CD4-positive, alpha-beta memory T cell (primary cell): ENCODE results near the gene ATG5. TPM values are rescaled to one million over a fixed set of nuclear protein-coding genes. Genes with fewer than 3 reads are reported as not detected.

Experiments
- CTCF ChIA-PET: fragments of 350-600 bp; sonication (Branson Sonifier 250); formaldehyde crosslinking; loops from one replicate; lab custom pipeline; 2021; ENCODE audit warnings: inconsistent platforms; ENCODE audit not compliant: partially characterized antibody; lab: Charles Lee
- POLR2A ChIA-PET: fragments of 350-600 bp; sonication (Branson Sonifier 250); formaldehyde crosslinking; loops from one replicate; lab custom pipeline; 2021; ENCODE audit not compliant: partially characterized antibody; lab: Charles Lee
- DNase-seq, 5 donors: peaks; one replicate each; pipeline versions ENCODE4 v3.0.0 to v3.0.0-alpha.2; 2020 to 2022; ENCODE audit warnings: mixed read lengths in 1 of 5
- H3K27ac ChIP-seq: one replicate; pipeline ENCODE4 v1.7.0; 2013; ENCODE audit warnings: low read depth, low read length
- H3K27me3 ChIP-seq: 2 replicates; pipeline ENCODE4 v1.7.0; 2013; ENCODE audit warnings: mild to moderate bottlenecking, low read length, moderate library complexity; ENCODE audit not compliant: insufficient read depth
- H3K36me3 ChIP-seq: 2 replicates; pipeline ENCODE4 v1.7.0; 2013; ENCODE audit warnings: mild to moderate bottlenecking, low read length, moderate library complexity; ENCODE audit not compliant: insufficient read depth
- H3K4me1 ChIP-seq: 2 replicates; pipeline ENCODE4 v1.7.0; 2013; ENCODE audit warnings: mild to moderate bottlenecking, low read length, moderate library complexity; ENCODE audit not compliant: insufficient read depth
- H3K4me3 ChIP-seq, 2 donors: one replicate each; pipeline ENCODE4 v1.7.0; 2013; ENCODE audit warnings: low read length in 2 of 2, mild to moderate bottlenecking in 1 of 2
- H3K9me3 ChIP-seq, 2 donors: one replicate each; pipeline ENCODE4 v1.7.0; 2013; ENCODE audit warnings: low read length in 2 of 2, control low read depth in 1 of 2; ENCODE audit not compliant: control insufficient read depth in 1 of 2
- H3K27ac Mint-ChIP-seq, 7 donors: one replicate each; pipeline ENCODE4 v1.8.0; 2020 to 2021; ENCODE audit warnings: mixed read lengths in 7 of 7, mild to moderate bottlenecking in 6 of 7, inconsistent platforms in 3 of 7, moderate library complexity in 3 of 7
- H3K27me3 Mint-ChIP-seq, 2 donors: one replicate each; pipeline ENCODE4 v1.8.0; 2020 to 2021; ENCODE audit warnings: mixed read lengths in 2 of 2
- H3K36me3 Mint-ChIP-seq, 2 donors: one replicate each; pipeline ENCODE4 v1.8.0; 2020 to 2021; ENCODE audit warnings: mixed read lengths in 2 of 2, inconsistent platforms in 1 of 2, mild to moderate bottlenecking in 1 of 2
- H3K4me1 Mint-ChIP-seq, 4 donors: one replicate each; pipeline ENCODE4 v1.8.0; 2020 to 2021; ENCODE audit warnings: mixed read lengths in 4 of 4, mild to moderate bottlenecking in 1 of 4
- H3K4me3 Mint-ChIP-seq, 8 donors: one replicate each; pipeline ENCODE4 v1.8.0; 2020 to 2021; ENCODE audit warnings: mixed read lengths in 8 of 8, mild to moderate bottlenecking in 7 of 8, moderate library complexity in 6 of 8, inconsistent platforms in 3 of 8
- H3K9me3 Mint-ChIP-seq, 8 donors: one replicate each; pipeline ENCODE4 v1.8.0; 2020 to 2021; ENCODE audit warnings: mixed read lengths in 8 of 8, mild to moderate bottlenecking in 5 of 8, inconsistent platforms in 3 of 8, moderate library complexity in 1 of 8
- intact Hi-C: fragments of 100-400 bp; cut with micrococcal nuclease; formaldehyde crosslinking; loops from one replicate; pipeline ENCODE4 v1.15.1; 2023
- polyA plus RNA-seq, 2 donors: library from polyadenylated mRNA; unstranded; fragments of 300-500 nt; fragmentation: Illumina TruSeq; gene quantifications; one replicate each; pipeline ENCODE4 v1.2.3, GENCODE V29; 2021
- total RNA-seq, 2 experiments: library from RNA; stranded (reverse); gene quantifications; one replicate each; pipeline ENCODE4 v1.2.3, GENCODE V29; 2021

The ATG5 gene
- total and polyA plus RNA-seq, 4 experiments from 2014 or later: 26.8 to 49.7 (median 35.2) TPM

DNA sequence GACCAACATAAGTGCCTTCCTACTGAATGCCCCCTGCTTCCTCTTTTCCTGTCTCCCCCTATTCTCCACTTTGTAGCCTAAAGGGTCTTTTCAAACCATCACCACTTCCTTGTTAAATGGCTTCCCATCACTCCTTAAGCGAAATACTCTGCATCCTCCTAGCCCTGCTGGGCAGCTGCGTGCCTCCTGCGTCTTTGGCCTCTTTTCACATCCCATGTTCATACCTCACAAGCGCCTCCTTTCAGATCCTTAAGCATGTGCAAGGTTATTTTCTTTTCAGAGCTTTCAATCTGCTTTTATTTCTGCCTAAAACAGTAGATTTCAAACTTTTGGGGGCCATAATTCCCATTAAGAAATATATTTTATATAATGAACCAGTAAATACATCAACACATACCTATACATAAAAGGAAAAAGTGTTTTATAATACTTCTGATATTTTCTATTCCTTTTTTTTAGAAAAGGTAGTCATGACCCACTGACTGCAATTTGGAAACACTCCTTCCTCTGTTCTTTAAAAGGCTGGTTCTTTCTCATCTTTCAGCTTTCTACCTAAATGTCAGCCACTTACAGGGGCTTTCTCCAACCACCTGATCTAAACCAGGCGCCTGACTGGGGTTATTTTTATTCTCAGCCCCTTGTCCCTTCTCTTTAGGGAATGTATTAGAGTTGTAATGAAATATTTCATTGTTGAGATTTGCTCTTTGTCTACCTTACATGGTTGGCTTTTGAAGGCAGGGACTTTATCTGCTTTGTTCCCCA, 155.3 kb downstream of the ATG5 start:
- no peak overlapping the region for H3K4me3 ChIP-seq
- H3K4me1 Mint-ChIP-seq: peaks cover 16 to 32% (median 23%) of the 10 kb centered on the region in 4 donors
- ChIA-PET CTCF (no interaction called here), POLR2A (interaction anchor here (0.7 kb wide), 1 partner anchor 98 kb away, joined by 3 read pairs; no protein-coding TSS in a partner anchor)
- intact Hi-C loops: no loop called here
- no peak overlapping the region for H3K4me3 Mint-ChIP-seq
- H3K27me3 ChIP-seq: no peaks in the 10 kb centered on the region
- no peaks in the 10 kb centered on the region for H3K27me3 Mint-ChIP-seq
- H3K27ac ChIP-seq: no peak overlapping the region
- no peaks in the 10 kb centered on the region for H3K36me3 Mint-ChIP-seq
- H3K27ac Mint-ChIP-seq: no peak overlapping the region
- peaks cover 0 to 1% (median 0%) of the 10 kb centered on the region in 8 donors for H3K9me3 Mint-ChIP-seq
- DNase-seq: no peak
- H3K4me1 ChIP-seq: peaks cover 22% of the 10 kb centered on the region
- H3K36me3 ChIP-seq: no peaks in the 10 kb centered on the region
- H3K9me3 ChIP-seq: no peaks in the 10 kb centered on the region

DNA sequence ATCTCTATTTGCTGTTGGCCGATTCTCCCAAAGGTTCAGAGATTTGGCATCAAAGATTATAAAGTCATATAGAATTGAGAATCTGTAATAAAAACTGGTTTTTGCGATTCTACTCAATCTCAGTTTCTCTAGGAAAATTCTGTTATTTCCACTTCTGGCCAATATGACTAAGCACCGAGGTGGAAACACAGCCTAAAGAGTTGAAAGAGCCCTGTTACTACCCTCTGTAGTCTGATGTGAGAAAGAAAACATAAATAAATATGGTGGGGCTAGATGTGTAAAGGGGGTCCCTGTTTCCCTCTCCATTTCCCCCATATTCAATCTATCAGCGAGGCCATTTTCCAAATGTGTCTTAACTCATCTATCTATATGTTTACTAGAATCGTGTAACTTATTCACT, 156.0 kb downstream of the ATG5 start:
- H3K27ac ChIP-seq: no peak overlapping the region
- peaks cover 26% of the 10 kb centered on the region for H3K4me1 ChIP-seq
- no peaks in the 10 kb centered on the region for H3K36me3 ChIP-seq
- CTCF ChIA-PET: interaction anchor here (1.0 to 1.3 kb wide), 2 partner anchors 13 to 15 kb away, joined by 3 to 4 read pairs; no protein-coding TSS in a partner anchor
- POLR2A ChIA-PET: no interaction called here
- H3K9me3 ChIP-seq: no peaks in the 10 kb centered on the region
- no peak overlapping the region for H3K4me3 ChIP-seq
- Mint-ChIP-seq H3K27ac (peak overlapping the region in 2 of 7 donors; percentile 20 to 75), H3K36me3 (peaks cover 0 to 2% of the 10 kb centered on the region in 2 donors), H3K4me1 (peaks cover 19 to 38% (median 28%) of the 10 kb centered on the region in 4 donors), H3K4me3 (no peak overlapping the region), H3K9me3 (peaks cover 0 to 1% (median 0%) of the 10 kb centered on the region in 8 donors), H3K27me3 (no peaks in the 10 kb centered on the region)
- H3K27me3 ChIP-seq: no peaks in the 10 kb centered on the region
- intact Hi-C loops: no loop called here
- no peak for DNase-seq

DNA sequence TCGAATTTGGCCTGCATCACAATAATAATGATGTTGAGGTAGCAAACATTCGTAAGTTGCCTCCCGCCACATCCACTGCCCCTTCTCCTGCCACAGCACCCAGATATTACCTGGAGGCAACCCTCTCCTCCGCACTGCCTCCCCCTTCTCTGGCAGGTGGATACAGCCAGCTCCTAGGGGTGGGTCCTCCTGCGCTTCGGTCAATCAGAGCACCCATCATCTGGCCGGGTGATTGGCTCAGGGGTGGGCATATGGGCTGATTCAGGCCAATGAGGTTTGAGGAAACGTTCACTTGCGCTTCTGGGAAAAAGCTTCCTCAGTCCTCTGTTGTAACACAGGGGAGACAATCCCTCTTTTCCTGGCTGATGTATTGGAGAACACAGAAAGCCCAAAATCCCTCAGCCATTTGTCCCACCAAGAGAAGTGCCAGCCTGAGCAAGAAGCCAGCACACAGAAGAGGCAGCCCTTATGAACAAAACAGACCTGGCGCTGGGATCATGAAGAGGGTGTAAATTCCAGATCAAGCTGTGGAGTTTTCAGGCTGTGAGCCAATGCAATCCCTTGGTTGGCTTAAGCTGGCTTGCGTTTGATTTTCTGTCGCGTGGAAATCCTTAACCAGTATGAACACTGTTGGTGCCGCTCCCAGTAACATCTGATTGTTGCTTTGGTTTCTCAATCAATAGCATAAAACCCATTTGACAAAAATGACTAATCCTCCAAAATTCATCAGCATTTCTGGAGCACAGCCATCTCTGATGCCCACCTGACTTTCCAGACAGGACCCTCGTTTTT, 157.3 kb downstream of the ATG5 start:
- Mint-ChIP-seq H3K36me3 (peaks cover 0 to 3% of the 10 kb centered on the region in 2 donors), H3K27ac (no peak overlapping the region), H3K27me3 (no peaks in the 10 kb centered on the region), H3K9me3 (peaks cover 0 to 1% (median 0%) of the 10 kb centered on the region in 8 donors), H3K4me1 (peaks cover 26 to 41% (median 34%) of the 10 kb centered on the region in 4 donors), H3K4me3 (no peak overlapping the region)
- H3K27me3 ChIP-seq: no peaks in the 10 kb centered on the region
- no peaks in the 10 kb centered on the region for H3K36me3 ChIP-seq
- no peaks in the 10 kb centered on the region for H3K9me3 ChIP-seq
- POLR2A ChIA-PET: interaction anchor here (0.8 to 1.8 kb wide), 4 partner anchors 19 to 176 kb away, joined by 3 to 5 read pairs (median 4); no protein-coding TSS in a partner anchor
- no peak overlapping the region for H3K27ac ChIP-seq
- H3K4me3 ChIP-seq: no peak overlapping the region
- CTCF ChIA-PET: interaction anchor here (0.8 to 1.3 kb wide), 4 partner anchors 14 to 21 kb away, joined by 3 to 4 read pairs (median 3); no protein-coding TSS in a partner anchor
- H3K4me1 ChIP-seq: peaks cover 30% of the 10 kb centered on the region
- intact Hi-C loops: no loop called here
- DNase-seq: no peak

DNA sequence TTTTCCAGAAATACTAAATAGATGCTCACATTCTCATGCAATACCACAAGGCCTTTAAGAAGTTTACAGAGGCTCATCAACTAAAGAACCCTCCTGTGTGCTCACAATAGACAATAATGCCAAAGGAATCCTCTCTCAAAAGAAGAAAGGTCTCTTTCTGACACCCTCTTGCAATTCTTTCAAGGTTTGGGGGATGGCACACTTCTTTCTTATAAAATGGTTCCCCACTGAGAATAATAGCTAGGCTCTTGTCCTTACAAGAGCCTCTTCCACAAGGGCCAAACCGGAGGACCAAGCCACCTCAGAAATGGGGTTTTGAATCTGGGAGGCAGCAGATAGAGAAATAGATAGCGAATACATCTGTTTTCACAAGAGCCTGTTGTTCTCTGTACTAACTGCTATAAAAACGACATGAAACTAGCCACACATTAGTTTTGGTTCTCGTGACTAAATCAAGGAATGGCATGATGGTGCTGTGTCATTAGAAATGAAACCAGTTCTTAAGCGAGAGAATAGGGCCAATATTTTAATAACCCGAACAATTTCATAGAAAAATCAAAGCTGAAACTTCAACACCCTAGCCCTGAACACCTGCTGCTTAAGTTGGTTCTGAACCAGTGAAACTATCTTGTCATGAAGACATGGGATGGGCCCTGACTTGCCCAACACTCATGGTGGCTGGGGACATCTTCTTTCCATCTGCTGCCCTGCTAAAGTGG, 158.3 kb downstream of the ATG5 start:
- DNase-seq: no peak
- no peak overlapping the region for H3K4me3 ChIP-seq
- H3K27ac Mint-ChIP-seq: peak overlapping the region in 4 of 7 donors; percentile 63 to 82 (median 69)
- peaks cover 0 to 1% (median 0%) of the 10 kb centered on the region in 8 donors for H3K9me3 Mint-ChIP-seq
- peaks cover 29 to 51% (median 38%) of the 10 kb centered on the region in 4 donors for H3K4me1 Mint-ChIP-seq
- peaks cover 32% of the 10 kb centered on the region for H3K4me1 ChIP-seq
- H3K9me3 ChIP-seq: no peaks in the 10 kb centered on the region
- H3K27ac ChIP-seq: no peak overlapping the region
- POLR2A ChIA-PET: interaction anchor here (1.5 to 1.8 kb wide), 3 partner anchors 18 to 41 kb away, joined by 3 to 5 read pairs (median 4); no protein-coding TSS in a partner anchor
- peak overlapping the region in 1 of 8 donors; percentile 39 for H3K4me3 Mint-ChIP-seq
- CTCF ChIA-PET: interaction anchor here (0.8 kb wide), 1 partner anchor 22 kb away, joined by 3 read pairs; no protein-coding TSS in a partner anchor
- H3K36me3 Mint-ChIP-seq: peaks cover 0 to 3% of the 10 kb centered on the region in 2 donors
- H3K27me3 ChIP-seq: no peaks in the 10 kb centered on the region
- no peaks in the 10 kb centered on the region for H3K36me3 ChIP-seq
- H3K27me3 Mint-ChIP-seq: no peaks in the 10 kb centered on the region
- intact Hi-C loops: no loop called here

DNA sequence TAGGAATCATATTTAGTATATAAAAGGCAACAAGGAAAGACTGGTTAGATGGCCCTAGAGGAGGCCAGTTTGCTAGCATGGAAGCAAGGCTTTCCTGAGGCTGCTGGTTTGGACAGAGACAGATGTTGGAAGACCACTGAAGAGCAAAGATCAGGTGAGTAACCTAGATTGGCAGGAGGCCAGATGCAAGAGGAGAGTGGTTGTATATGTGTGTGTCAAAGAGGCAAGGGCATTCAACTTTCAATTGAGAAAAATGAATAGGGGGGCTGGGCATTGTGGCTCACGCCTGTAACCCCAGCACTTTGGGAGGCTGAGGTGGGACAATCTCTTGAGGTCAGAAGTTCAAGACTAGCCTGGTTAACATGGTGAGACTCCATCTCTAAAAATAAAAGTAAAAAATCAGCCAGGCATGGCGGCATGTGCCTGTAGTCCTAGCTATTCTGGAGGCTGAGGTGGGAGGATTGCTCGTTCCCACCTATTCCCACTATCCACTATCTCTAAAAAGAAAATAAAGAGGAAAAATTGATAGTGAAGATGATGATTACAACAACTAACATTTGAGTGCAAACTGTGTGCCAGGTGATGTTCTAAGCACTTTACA, 159.6 kb downstream of the ATG5 start:
- no peak overlapping the region for H3K4me3 ChIP-seq
- Mint-ChIP-seq H3K27ac (peak overlapping the region in 3 of 7 donors; percentile 5 to 38 (median 20)), H3K27me3 (no peaks in the 10 kb centered on the region), H3K4me3 (peak overlapping the region in 1 of 8 donors; percentile 40), H3K36me3 (peaks cover 0 to 3% of the 10 kb centered on the region in 2 donors), H3K4me1 (peaks cover 30 to 52% (median 42%) of the 10 kb centered on the region in 4 donors), H3K9me3 (peaks cover 0 to 1% (median 0%) of the 10 kb centered on the region in 8 donors)
- intact Hi-C loops: no loop called here
- no peaks in the 10 kb centered on the region for H3K9me3 ChIP-seq
- H3K27me3 ChIP-seq: no peaks in the 10 kb centered on the region
- DNase-seq: no peak
- CTCF ChIA-PET: interaction anchor here (0.7 kb wide), 1 partner anchor 160 kb away, joined by 3 read pairs; no protein-coding TSS in a partner anchor
- no peaks in the 10 kb centered on the region for H3K36me3 ChIP-seq
- POLR2A ChIA-PET: interaction anchor here (0.6 to 0.9 kb wide), 2 partner anchors 25 to 28 kb away, joined by 3 read pairs; no protein-coding TSS in a partner anchor
- peaks cover 32% of the 10 kb centered on the region for H3K4me1 ChIP-seq
- H3K27ac ChIP-seq: no peak overlapping the region
